GM03348 (cell line): ENCODE data around the gene DTD1.

Experiments
- DNase-seq: peaks from one replicate; pipeline ENCODE4 v3.0.0; 2012; ENCODE audit warnings: low spot score

Gene DTD1

GRCh38 chr20:18794428-18794787 lies 206.6 kb downstream of the DTD1 start:
- DNase-seq: no peak

GRCh38 chr20:18795366-18795765 lies 207.5 kb downstream of the DTD1 start:
- no peak for DNase-seq

- no peak for DNase-seq
Observed at GRCh38 chr20:18796282-18796833, 208.5 kb downstream of the DTD1 start.

GRCh38 chr20:18801516-18801915 lies 213.7 kb downstream of the DTD1 start:
- no peak for DNase-seq

- DNase-seq: no peak
Observed at GRCh38 chr20:18802012-18802634, 214.3 kb downstream of the DTD1 start.

GRCh38 chr20:18805881-18806280 lies 218.0 kb downstream of the DTD1 start:
- no peak for DNase-seq

- DNase-seq: no peak
Observed at GRCh38 chr20:18808712-18809111, 220.9 kb downstream of the DTD1 start.

GRCh38 chr20:18811186-18811585 lies 223.3 kb downstream of the DTD1 start:
- DNase-seq: no peak

GRCh38 chr20:18811904-18812303 lies 224.1 kb downstream of the DTD1 start:
- DNase-seq: no peak

GRCh38 chr20:18813483-18813882 lies 225.6 kb downstream of the DTD1 start, which contains the start of gene SCP2D1:
TSS of gene SCP2D1 (plus strand) at chr20:18813783. CDS start at chr20:18813816, 33 bp downstream.
- DNase-seq: no peak

GRCh38 chr20:18815194-18815942 lies 227.5 kb downstream of the DTD1 start:
- DNase-seq: no peak
